LHCN-M2 (cell line): Measurements from ENCODE around the gene ADPRM. TPM values are rescaled to one million over a fixed set of nuclear protein-coding genes. Genes with fewer than 3 reads are reported as not detected.
"Not testable (repeated sequence)": the region's sequence is repeated elsewhere in the genome, so short reads cannot be mapped to it uniquely, and the experiment has no call there.

Experiments
- DNase-seq: peaks from one replicate; pipeline ENCODE4 v3.0.0-alpha.2; 2012; ENCODE audit warnings: low read depth
- polyA plus RNA-seq: library from polyadenylated mRNA; unstranded; fragments of >200 nt; gene quantifications from one replicate; pipeline ENCODE4 v1.2.1, GENCODE V29; 2012; ENCODE audit warnings: missing spikeins
- total RNA-seq: library from RNA; depleted of rRNA; stranded (reverse); fragments of >200 nt; gene quantifications from 2 replicates; pipeline ENCODE4 v1.2.3, GENCODE V29; 2014; rRNA removed

ADPRM gene, protein sequence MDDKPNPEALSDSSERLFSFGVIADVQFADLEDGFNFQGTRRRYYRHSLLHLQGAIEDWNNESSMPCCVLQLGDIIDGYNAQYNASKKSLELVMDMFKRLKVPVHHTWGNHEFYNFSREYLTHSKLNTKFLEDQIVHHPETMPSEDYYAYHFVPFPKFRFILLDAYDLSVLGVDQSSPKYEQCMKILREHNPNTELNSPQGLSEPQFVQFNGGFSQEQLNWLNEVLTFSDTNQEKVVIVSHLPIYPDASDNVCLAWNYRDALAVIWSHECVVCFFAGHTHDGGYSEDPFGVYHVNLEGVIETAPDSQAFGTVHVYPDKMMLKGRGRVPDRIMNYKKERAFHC
- 7.3 and 9.4 TPM in 2 replicates for total RNA-seq
- polyA plus RNA-seq = 6.0 TPM

GRCh38 chr17:10697092-10698081, at the start of gene ADPRM, which contains the start of gene SCO1:
ADPRM (plus strand) TSS chr17:10697594; CDS start chr17:10704927, 7,333 bp downstream.
SCO1 (minus strand) TSS chr17:10697533; CDS start chr17:10697507, 26 bp downstream.
- DNase-seq = peak; percentile 92

GRCh38 chr17:10648381-10648780, 49.0 kb upstream of the ADPRM start:
- no peak for DNase-seq

DNA sequence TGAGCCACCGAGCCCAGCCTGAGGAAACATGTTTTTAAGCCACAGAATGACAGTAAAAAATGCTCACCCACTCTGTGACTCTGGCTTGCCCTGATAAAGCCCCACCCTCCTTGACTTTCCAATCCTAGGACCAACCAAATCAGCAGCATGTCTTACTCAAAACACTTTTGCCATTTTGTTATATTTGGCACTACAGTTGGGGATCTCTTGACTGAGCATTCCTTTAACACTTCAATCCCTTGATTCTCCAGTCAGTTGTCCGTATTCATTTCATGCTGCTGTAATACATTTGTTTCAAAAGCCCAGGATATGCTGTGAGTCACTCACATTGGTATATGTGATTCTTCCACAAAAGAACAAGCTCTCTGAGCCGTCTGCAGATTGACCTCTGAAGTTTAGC, 48.4 kb upstream of the ADPRM start:
- peak; percentile 60 for DNase-seq

- no peak for DNase-seq
Measured at GRCh38 chr17:10649602-10650001, 47.8 kb upstream of the ADPRM start.

DNA sequence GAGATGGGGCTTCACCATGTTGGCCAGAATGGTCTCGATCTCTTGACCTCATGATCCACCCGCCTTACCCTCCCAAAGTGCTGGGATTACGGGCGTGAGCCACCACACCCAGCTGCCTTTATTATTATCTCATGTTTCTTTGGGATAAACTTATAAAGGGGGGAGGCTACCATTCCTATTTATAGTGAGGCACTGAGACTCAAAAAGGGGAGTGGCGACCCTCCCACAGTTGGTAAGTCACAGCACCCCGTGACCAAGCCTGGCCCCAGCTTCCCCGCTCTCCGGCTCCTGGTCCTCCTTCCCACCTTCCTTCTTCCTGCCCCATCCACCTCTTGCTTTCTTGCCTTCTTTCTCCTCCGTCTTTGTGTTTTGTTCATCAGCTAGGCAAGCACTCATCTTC, 45.5 kb upstream of the ADPRM start:
- no peak for DNase-seq

GRCh38 chr17:10652984-10653659, 44.3 kb upstream of the ADPRM start:
- DNase-seq = no peak

DNA sequence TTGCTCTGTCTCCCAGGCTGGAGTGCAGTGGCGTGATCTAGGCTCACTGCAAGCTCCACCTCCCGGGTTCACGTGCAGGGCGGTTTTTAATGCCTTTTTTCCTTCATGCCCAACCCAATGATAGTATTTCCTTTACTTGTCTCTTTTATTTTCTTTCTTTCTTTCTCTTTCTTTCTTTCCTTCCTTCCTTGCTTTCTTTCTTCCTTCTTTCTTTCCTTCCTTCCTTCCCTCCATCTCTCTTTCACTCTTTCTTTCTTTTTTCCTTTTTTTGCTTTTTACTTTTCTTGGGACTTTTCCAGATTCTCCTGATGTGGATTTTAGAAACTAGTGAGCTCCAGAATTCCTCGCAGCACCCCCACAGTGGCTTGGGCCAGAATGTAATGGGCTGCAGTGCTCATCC, 43.4 kb upstream of the ADPRM start:
- no peak for DNase-seq

- DNase-seq = no peak
Measured at GRCh38 chr17:10657148-10657547, 40.2 kb upstream of the ADPRM start, which contains the start of gene MYH3. MYH3 (minus strand) TSS chr17:10657309; CDS start chr17:10655064, 2,245 bp downstream.

GRCh38 chr17:10657879-10658278, 39.5 kb upstream of the ADPRM start:
- no peak for DNase-seq

DNA sequence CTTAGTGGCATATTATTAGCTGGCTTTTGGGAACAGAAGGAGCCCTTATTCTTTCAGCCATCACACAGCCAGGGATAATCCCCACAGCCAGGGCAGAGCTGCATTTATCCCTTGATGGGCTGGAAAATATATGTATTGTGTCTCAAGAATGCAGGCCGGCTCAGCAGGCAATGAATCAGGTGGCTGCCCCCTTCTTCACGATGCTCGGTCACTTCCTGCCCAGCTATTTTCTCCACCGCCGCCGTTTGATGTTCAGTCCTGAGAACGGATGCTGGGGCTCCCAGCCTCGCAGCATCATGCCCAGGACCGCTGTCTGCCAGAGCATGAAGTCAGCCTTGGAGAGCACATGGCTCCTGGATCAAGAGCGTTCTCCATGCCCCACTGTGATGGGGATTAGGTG, 36.0 kb upstream of the ADPRM start:
- DNase-seq = no peak

GRCh38 chr17:10663231-10663630, 34.2 kb upstream of the ADPRM start:
- DNase-seq = no peak

GRCh38 chr17:10664571-10664970, 32.8 kb upstream of the ADPRM start:
- no peak for DNase-seq

DNA sequence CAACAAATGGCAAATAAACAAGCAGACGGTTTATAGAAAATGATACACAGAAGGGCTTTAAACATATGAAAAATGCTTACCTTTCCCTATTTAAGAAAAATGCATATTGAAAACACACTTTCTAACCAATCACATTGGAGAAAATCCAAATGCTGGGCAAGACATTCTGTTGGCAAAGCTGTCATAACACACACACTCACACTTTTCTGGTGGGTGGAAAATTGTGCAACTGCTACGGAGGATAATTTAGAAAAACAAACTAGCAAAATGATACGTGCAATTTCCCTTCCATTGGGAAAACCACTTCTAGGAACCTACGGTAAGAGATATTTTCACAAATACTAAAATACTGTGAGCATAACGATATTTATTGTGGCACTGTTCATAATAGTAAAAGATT, 30.5 kb upstream of the ADPRM start:
- DNase-seq = no peak

- DNase-seq = peak; percentile 32
Measured at GRCh38 chr17:10668775-10669174, 28.6 kb upstream of the ADPRM start.

GRCh38 chr17:10673312-10673711, 24.1 kb upstream of the ADPRM start:
- no peak for DNase-seq

- DNase-seq = no peak
Measured at GRCh38 chr17:10674704-10675103, 22.7 kb upstream of the ADPRM start.

DNA sequence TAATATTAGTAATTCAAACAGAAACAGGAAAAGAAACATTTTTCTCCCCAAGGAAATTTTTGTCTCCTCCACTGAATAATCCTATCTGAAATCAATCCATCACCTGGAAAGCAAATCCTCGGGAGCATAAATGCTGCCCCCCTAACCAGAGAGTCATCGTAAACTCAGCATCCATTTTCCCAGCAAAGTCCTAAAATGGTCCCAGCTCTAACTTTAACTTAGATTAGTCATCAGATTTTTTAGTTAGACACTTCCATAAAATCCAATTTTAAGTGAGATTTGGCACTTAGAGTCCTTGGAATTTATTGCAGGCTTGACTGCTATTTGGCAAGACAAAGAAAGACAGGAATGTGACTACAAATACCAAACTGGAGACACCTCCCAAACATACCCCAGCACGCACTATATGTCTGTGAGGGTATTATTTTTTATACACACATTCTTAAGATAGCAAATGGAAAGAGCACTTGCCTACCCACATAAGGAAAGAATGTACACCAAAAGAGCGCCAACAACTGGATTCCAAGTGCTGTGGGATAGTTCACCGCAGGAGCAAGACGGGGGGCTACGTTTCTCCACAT, 15.4 kb upstream of the ADPRM start:
- no peak for DNase-seq

- peak; percentile 56 for DNase-seq
Measured at GRCh38 chr17:10683853-10684252, 13.5 kb upstream of the ADPRM start.

- no peak for DNase-seq
Measured at GRCh38 chr17:10687499-10687898, 9.9 kb upstream of the ADPRM start.

- DNase-seq = not testable (repeated sequence)
Measured at GRCh38 chr17:10695875-10696407, 1.5 kb upstream of the ADPRM start.
